K562 (cell line): ENCODE measurements around the gene UBE2S. TPM values are rescaled to one million over a fixed set of nuclear protein-coding genes. Genes with fewer than 3 reads are reported as not detected.

Source experiments
- CC2D1A ChIP-seq: fragments of 450-650 bp; IDR thresholded peaks from 2 replicates; pipeline ENCODE4 v1.6.1; 2017; ENCODE audit warnings: mild to moderate bottlenecking
- FOXP4 ChIP-seq: sonication (generic); formaldehyde crosslinking; IDR thresholded peaks from 2 replicates; pipeline ENCODE4 v1.8.0; 2022; ENCODE audit warnings: mild to moderate bottlenecking, missing genetic modification reagents, borderline replicate concordance
- HMGN3 ChIP-seq: IDR thresholded peaks from 2 replicates; pipeline ENCODE4 v1.6.1; 2011; ENCODE audit warnings: borderline replicate concordance, low read depth, mild to moderate bottlenecking, mixed read lengths, low read length; ENCODE audit not compliant: insufficient read length; ENCODE audit errors: extremely low read depth
- LCOR ChIP-seq: sonication (generic); formaldehyde crosslinking; IDR thresholded peaks from 2 replicates; pipeline ENCODE4 v1.8.0; 2022; ENCODE audit warnings: mild to moderate bottlenecking, missing genetic modification reagents
- MAZ ChIP-seq, 2 experiments: fragments of 450-650 bp in 1 of 2; sonication (generic) in 1 of 2; formaldehyde crosslinking; IDR thresholded peaks in 1 of 2; conservative IDR thresholded peaks in 1 of 2; 2 replicates each; pipeline versions ENCODE4 v1.4.0 to v1.5.0; 2020; ENCODE audit warnings: mild to moderate bottlenecking in 1 of 2, missing genetic modification reagents in 1 of 2
- MYNN ChIP-seq, 2 experiments: sonication (generic); formaldehyde crosslinking in 1 of 2; IDR thresholded peaks; 2 replicates each; pipeline versions ENCODE4 v1.5.0 to v1.6.1; 2016 to 2020; ENCODE audit warnings: antibody characterized with exemption in 1 of 2, missing genetic modification reagents in 1 of 2
- NRF1 ChIP-seq, 2 experiments: fragments of 450-650 bp; IDR thresholded peaks in 1 of 2; conservative IDR thresholded peaks in 1 of 2; 2 replicates each; pipeline ENCODE4 v1.6.1; 2014; ENCODE audit warnings: mild to moderate bottlenecking in 2 of 2
- POLR2G ChIP-seq: fragments of 200-400 bp; formaldehyde crosslinking; IDR thresholded peaks from 2 replicates; pipeline ENCODE4 v1.6.1; 2017; ENCODE audit warnings: low read depth, mild to moderate bottlenecking, antibody characterized with exemption, low read length, moderate library complexity
- PRMT5 ChIP-seq: sonication (generic); formaldehyde crosslinking; IDR thresholded peaks from 2 replicates; pipeline ENCODE4 v1.5.0; 2020; ENCODE audit warnings: missing genetic modification reagents
- TAF15 ChIP-seq: fragments of 200-400 bp; formaldehyde crosslinking; IDR thresholded peaks from 2 replicates; pipeline ENCODE4 v1.6.1; 2017; ENCODE audit warnings: mild to moderate bottlenecking, low read depth, low read length, moderate library complexity
- ZNF511 ChIP-seq: sonication (generic); formaldehyde crosslinking; IDR thresholded peaks from 2 replicates; pipeline ENCODE4 v1.8.0; 2022; ENCODE audit warnings: mild to moderate bottlenecking, missing genetic modification reagents
- polyA plus RNA-seq, 8 experiments: library from polyadenylated mRNA; depleted of rRNA in 4 of 8; stranded (reverse) in 5 of 8; unstranded in 3 of 8; fragments of >200 nt; fragmentation: Nextera tagmentation in 2 of 8; fragmentation: Illumina TruSeq in 1 of 8; extraction: Ambion mirVana in 2 of 8; extraction: Trizol in 1 of 8; gene quantifications; 2 replicates each; pipeline versions ENCODE4 v1.2.1 to v1.2.3, GENCODE V29; 2011 to 2014; ENCODE audit warnings: inconsistent platforms in 1 of 8, missing spikeins in 1 of 8
- total RNA-seq, 7 experiments: library from RNA; depleted of rRNA in 6 of 7; stranded (reverse); fragments of >200 nt in 6 of 7; fragmentation: Illumina TruSeq in 2 of 7; extraction: Trizol in 2 of 7; gene quantifications; 2 replicates each; pipeline versions ENCODE4 v1.2.1 to v1.2.3, GENCODE V29; 2011 to 2021; ENCODE audit warnings: low replicate concordance in 1 of 7
- TF ChIP-seq, protein P1 (sequence below): fragments of 450-650 bp; IDR thresholded peaks from 2 replicates; pipeline ENCODE4 v1.6.1; 2016; ENCODE audit warnings: borderline replicate concordance
- TF ChIP-seq, protein P2 (sequence below): sonication (generic); formaldehyde crosslinking; IDR thresholded peaks from 2 replicates; pipeline ENCODE4 v1.4.0; 2020; ENCODE audit warnings: mild to moderate bottlenecking, missing genetic modification reagents

UBE2S gene
- total and polyA plus RNA-seq, 9 of the 15 experiments (the other 6 are each of a cell fraction or from before 2014, with no cell fraction given): 1.5 to 1,305 (median 157) TPM

DNA sequence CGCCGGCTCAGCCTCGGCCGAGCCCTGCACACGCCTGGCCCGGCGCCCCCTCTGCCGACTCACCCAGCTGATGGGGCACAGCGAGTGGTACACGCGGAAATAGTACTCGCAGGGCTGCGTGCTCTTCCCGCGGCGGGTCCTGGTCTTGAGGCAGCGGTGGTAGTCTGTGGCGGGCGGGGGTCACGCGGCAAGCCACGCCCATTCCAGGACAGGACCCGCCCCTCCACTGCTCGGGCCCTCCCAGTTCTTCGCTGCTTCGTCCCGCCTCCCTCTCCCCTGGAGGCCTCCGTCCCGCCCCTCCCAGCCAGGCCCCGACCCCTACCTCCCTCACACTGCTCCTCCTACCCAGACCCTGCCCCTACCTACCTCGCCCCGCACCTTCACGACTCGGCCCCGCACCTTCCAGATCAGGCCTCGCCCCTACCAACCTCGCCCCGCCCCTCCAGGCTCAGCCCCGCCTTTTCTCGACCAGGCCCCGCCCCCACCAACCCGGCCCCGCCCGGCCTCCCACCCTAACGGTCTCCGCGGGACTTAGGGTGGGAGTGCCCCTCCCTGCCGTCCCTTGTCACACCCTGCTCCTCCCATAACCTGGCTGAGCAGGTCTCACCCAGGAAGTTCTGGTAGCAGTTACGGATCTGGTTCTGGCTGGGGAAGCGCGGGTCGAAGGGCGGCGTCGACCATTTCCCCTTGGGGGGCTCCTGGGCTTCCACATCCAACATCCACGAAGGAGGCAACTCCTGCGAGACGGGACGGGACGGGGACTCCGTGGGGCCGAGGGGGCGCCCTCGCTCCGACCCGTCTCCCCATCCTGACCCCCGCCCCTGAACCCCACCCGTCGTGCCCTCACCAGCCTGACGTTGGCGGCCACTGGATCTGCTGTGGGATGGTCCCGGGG, 53.5 kb downstream of the UBE2S start (continued):
- no peak for TF ChIP-seq FOXP4
- 0 out of 2 replicates have a peak, but pooled peaks have one; percentile 61 for TF ChIP-seq POLR2G
- TF ChIP-seq LCOR: no peak
- TF ChIP-seq, protein P1, sequence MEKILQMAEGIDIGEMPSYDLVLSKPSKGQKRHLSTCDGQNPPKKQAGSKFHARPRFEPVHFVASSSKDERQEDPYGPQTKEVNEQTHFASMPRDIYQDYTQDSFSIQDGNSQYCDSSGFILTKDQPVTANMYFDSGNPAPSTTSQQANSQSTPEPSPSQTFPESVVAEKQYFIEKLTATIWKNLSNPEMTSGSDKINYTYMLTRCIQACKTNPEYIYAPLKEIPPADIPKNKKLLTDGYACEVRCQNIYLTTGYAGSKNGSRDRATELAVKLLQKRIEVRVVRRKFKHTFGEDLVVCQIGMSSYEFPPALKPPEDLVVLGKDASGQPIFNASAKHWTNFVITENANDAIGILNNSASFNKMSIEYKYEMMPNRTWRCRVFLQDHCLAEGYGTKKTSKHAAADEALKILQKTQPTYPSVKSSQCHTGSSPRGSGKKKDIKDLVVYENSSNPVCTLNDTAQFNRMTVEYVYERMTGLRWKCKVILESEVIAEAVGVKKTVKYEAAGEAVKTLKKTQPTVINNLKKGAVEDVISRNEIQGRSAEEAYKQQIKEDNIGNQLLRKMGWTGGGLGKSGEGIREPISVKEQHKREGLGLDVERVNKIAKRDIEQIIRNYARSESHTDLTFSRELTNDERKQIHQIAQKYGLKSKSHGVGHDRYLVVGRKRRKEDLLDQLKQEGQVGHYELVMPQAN: no peak
- TF ChIP-seq HMGN3: no peak
- TF ChIP-seq PRMT5: no peak
- TF ChIP-seq, protein P2, sequence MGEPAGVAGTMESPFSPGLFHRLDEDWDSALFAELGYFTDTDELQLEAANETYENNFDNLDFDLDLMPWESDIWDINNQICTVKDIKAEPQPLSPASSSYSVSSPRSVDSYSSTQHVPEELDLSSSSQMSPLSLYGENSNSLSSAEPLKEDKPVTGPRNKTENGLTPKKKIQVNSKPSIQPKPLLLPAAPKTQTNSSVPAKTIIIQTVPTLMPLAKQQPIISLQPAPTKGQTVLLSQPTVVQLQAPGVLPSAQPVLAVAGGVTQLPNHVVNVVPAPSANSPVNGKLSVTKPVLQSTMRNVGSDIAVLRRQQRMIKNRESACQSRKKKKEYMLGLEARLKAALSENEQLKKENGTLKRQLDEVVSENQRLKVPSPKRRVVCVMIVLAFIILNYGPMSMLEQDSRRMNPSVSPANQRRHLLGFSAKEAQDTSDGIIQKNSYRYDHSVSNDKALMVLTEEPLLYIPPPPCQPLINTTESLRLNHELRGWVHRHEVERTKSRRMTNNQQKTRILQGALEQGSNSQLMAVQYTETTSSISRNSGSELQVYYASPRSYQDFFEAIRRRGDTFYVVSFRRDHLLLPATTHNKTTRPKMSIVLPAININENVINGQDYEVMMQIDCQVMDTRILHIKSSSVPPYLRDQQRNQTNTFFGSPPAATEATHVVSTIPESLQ (CRISPR knock-in tag): no peak
- TF ChIP-seq TAF15: no peak
- TF ChIP-seq MYNN (IDR thresholded peaks at IDR 0.05): no peak
- no peak for TF ChIP-seq MYNN (CRISPR knock-in tag; IDR thresholded peaks at IDR 0.05)
- TF ChIP-seq NRF1 (conservative IDR thresholded peaks at IDR 0.05 in 1 of 2, IDR thresholded peaks at IDR 0.05 in 1 of 2): 0 out of 4 replicates have a peak, but pooled peaks have one; percentile 18 to 24
- TF ChIP-seq CC2D1A: no peak
- TF ChIP-seq MAZ (CRISPR knock-in tag; conservative IDR thresholded peaks at IDR 0.05 in 1 of 2, IDR thresholded peaks at IDR 0.05 in 1 of 2): peak in 1 of 2 experiments; percentile 58; a peak in 2 of 4 replicates
- no peak for TF ChIP-seq ZNF511 (CRISPR knock-in tag)
